GM18511 (cell line): ENCODE data around the gene VEGFD.

Experiments used
- ATAC-seq: cut with Tn5 transposase; IDR thresholded peaks from one replicate; pipeline ENCODE4 v1.9.1; 2021; ENCODE audit warnings: mild to moderate bottlenecking, moderate library complexity; ENCODE audit not compliant: unreplicated experiment

VEGFD gene

GRCh38 chrX:15366506-15367352 is 17.5 kb downstream of the VEGFD start:
- no peak for ATAC-seq

- ATAC-seq = no peak
These were observed 24.5 kb downstream of the VEGFD start for GRCh38 chrX:15359701-15360100.

- no peak for ATAC-seq
These were observed 25.7 kb downstream of the VEGFD start for GRCh38 chrX:15358533-15358932.

- no peak for ATAC-seq
These were observed 27.8 kb downstream of the VEGFD start for GRCh38 chrX:15356444-15356843.

DNA sequence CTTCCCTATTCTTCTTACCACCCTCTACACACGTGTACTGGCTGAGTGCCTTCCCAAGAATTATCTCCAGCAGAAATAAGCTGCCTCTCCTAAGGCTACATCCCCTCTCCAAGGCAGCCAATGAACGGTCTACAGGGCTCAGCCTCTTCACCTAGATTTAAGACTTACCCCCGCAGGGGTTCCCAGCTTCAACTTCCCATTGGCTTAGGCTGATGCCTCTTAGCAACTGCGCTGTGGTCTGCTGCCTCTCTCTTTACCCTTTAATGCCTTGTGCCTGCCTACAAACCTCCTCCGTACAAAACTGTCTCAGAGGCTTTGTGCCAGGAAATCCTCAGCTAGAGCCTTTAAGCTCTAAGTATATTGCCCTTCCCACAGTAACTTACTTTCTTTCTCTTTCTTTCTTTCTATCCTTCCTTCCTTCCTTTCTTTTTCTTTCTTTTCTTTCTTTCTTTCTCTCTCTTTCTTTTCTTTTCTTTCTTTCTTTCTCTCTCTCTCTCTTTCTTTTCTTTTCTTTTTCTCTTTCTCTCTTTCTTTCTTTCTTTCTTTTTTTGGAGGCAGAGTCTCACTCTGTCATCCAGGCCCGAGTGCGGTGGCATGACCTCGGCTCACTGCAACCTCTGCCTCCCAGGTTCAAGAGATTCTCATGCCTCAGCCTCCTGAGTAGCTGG is 33.8 kb downstream of the VEGFD start:
- ATAC-seq = no peak

- peak; percentile 60 for ATAC-seq
These were observed 35.2 kb downstream of the VEGFD start for GRCh38 chrX:15349046-15349445.

DNA sequence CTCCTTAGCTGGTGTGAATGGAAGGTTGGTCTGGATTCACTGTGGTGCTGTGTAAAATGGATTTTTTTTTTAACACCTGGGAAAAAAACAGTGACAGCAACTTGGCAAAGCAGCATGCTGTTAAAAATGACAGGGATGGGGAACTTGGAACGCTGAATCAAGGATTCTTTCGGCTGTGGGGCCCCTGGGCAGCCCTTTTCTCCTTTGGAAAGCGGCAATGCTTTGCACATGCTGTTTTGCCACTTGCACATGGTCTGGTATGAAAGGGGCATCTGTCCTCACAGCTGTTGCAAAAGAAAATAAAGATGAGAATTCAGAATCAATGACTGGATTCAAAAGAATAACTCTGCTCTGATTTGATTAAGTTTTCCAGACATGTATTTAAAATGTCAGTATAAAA is 38.2 kb downstream of the VEGFD start:
- ATAC-seq = no peak

- no peak for ATAC-seq
These were observed 40.1 kb downstream of the VEGFD start for GRCh38 chrX:15344106-15344505.

DNA sequence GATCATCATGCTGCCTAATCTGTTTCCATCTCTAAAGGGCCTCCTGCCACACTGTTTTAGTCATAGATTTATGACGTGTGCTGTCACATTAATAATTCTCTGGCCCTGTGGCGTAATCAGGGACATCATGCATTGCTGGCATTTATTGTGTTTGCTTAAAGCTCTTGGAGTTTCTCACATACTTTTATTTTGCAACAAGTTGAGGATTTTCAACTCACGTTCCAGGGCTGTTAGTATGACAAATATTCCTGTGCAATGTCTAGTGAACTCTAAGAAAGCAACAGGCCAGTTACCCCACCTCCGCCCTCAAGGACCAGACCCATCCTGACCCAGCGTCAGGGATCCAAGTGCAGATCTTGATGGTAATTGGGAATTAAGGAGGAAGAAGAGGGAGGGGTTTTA is 41.1 kb downstream of the VEGFD start:
- ATAC-seq = no peak

GRCh38 chrX:15340867-15341266 is 43.3 kb downstream of the VEGFD start:
- no peak for ATAC-seq

- ATAC-seq = no peak
These were observed 48.2 kb downstream of the VEGFD start for GRCh38 chrX:15336023-15336413.

DNA sequence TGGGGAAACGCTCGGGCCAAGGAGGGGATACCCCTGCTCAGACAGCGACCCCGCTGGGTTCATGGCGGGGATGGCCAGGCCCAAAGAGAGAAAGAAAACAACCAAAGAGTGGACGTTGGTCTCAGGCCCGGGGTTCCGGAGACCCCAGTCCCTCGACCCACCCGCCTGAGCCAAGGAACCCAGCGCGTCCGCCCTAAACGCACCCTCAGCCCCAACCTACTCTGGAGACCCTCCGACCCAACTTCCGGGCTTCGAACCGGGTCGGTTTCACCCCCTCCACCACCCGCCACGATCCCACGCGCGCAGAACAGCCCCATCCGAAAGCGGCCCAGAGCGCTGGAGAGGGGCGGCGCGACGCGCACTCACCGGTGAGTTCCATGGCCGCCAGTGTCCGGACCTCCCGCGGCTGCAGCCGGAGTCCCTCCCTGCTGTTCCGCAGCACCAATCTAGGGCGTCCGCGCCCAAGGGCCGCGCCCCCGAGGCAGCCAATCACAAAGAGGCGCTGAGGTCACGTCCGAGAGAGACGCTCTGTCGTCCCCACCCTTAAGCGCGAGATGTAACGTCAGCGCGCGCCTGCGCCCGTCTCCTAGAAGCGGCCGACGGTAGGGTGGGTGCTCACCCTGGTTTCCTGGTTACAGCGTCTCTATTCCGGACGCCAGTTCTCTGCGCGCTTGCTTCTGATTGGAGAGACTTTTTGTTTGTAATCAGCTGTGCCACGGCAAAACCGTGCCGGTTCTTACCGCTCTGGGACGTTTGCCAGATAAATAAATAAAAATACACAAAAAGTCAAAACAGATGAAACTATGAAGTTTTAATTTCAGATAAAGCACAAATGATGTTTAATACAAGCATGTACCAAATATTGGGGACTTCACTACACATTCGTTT is 48.8 kb downstream of the VEGFD start, which contains the start of gene PIGA:
Gene PIGA (minus strand): TSS at position 389 of the 888 bp plus-strand sequence. CDS start 3,593 bp downstream, outside the sequence.
- peak; percentile 97 for ATAC-seq

- no peak for ATAC-seq
These were observed 49.7 kb downstream of the VEGFD start for GRCh38 chrX:15334561-15334960.

- ATAC-seq = no peak
These were observed 55.4 kb downstream of the VEGFD start for GRCh38 chrX:15328821-15329220.

GRCh38 chrX:15328131-15328530 is 56.1 kb downstream of the VEGFD start:
- ATAC-seq = no peak

- ATAC-seq = no peak
These were observed 61.7 kb downstream of the VEGFD start for GRCh38 chrX:15322472-15322871.

DNA sequence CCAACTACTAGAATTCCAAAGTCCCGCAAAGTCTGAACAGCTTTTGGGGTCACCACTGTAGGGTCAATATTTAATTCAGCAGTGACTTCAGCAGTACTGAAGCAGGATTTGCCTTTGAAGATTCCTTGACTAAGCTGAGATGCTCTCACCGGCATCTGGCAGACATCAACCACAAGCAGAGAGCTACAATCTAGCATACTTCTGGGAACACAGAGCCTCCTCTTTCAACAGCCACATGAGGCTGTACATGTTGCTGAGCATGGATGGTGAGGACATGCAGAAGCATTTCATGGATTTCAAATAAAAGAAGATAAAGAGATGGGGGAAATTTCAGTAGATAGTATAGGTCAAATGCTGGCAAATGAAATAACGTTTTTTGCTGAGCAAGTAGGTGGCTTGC is 62.1 kb downstream of the VEGFD start:
- ATAC-seq = no peak

DNA sequence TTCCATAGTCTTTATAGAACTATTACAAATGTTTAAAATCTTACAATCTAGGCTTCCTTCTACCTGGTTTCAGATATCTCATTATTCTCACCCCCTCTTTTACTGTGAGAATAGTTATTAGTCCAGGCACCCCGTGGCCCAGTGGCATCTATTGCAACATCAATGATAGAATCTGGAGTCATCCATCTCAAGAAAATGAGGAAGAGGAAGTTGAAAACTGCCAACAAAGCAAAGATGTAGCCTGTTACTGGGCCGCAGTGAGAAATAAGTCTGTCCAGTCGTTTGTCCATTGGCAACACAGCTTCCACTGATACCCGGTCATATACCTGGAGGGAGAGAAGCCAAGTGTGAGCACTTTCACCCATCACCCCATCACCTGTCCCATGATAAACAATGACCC is 62.8 kb downstream of the VEGFD start:
- ATAC-seq = no peak

- no peak for ATAC-seq
These were observed 63.9 kb downstream of the VEGFD start for GRCh38 chrX:15320297-15320696.

GRCh38 chrX:15319075-15319474 is 65.1 kb downstream of the VEGFD start:
- ATAC-seq = no peak

DNA sequence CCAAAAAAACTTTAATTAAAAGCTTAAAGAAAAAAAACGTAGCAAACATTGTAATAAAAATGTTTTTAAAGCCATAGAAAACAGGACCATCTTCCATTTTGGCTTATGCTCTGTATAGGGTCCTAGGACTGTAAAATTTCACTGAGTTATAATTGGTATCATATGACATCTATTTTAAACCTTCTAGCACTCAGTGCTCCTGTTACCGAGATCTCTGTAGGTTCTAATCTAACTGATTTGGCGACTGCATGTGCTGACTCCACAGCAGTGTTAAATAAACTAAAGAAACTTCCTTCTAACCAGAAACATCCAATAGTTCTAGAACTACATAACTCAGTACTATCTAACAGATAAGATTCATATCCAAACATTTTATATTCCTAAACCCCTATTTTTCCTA is 68.7 kb downstream of the VEGFD start, which contains the start of gene ASB11:
Gene ASB11 (minus strand): TSS at position 132 of the 400 bp plus-strand sequence. CDS start 35 bp downstream, at position 97.
- no peak for ATAC-seq
